Muscle of leg (tissue), 11 donors: ENCODE results near the gene AP2A2. TPM values are rescaled to one million over a fixed set of nuclear protein-coding genes. Genes with fewer than 3 reads are reported as not detected.

ENCODE experiments used
- DNase-seq: peaks from one replicate; pipeline ENCODE4 v3.0.0; 2013
- H3K27ac ChIP-seq: one replicate; pipeline ENCODE4 v1.5.1; 2013; ENCODE audit warnings: mild to moderate bottlenecking, low read length, control low read depth
- H3K27me3 ChIP-seq: one replicate; pipeline ENCODE4 v1.6.1; 2013; ENCODE audit warnings: low read length; ENCODE audit not compliant: control insufficient read depth, insufficient read depth
- H3K36me3 ChIP-seq: one replicate; pipeline ENCODE4 v1.6.1; 2013; ENCODE audit warnings: low read length; ENCODE audit not compliant: control insufficient read depth, insufficient read depth
- H3K4me1 ChIP-seq: one replicate; pipeline ENCODE4 v1.6.1; 2013; ENCODE audit warnings: low read length; ENCODE audit not compliant: control insufficient read depth, insufficient read depth
- H3K4me3 ChIP-seq: one replicate; pipeline ENCODE4 v1.5.1; 2013; ENCODE audit warnings: low read length, control low read depth
- H3K9me3 ChIP-seq: replicated peaks from 2 replicates; pipeline ENCODE4 v1.6.1; 2013; ENCODE audit warnings: low read depth, low read length; ENCODE audit not compliant: control insufficient read depth
- WGBS: methylation state at CpG from one replicate; pipeline ENCODE4 v1.1.5; 2013; ENCODE audit warnings: missing lambda C conversion rate; ENCODE audit not compliant: insufficient coverage; 5-methylcytosine and 5-hydroxymethylcytosine counted together
- polyA plus RNA-seq, 8 donors: library from polyadenylated mRNA; unstranded; fragments of 120-200 nt; gene quantifications; one replicate each; pipeline versions ENCODE4 v1.2.1 to v1.2.3, GENCODE V29; 2013; ENCODE audit warnings: inconsistent platforms in 1 of 8, low replicate concordance in 1 of 8; ENCODE audit not compliant: insufficient read length in 8 of 8, insufficient read depth in 1 of 8
- total RNA-seq: library from RNA; stranded (reverse); fragments of 120-200 nt; gene quantifications from one replicate; pipeline ENCODE4 v1.2.4, GENCODE V29; 2013

The AP2A2 gene
- total and polyA plus RNA-seq, 9 donors: 18.5 to 61.4 (median 47.4) TPM

DNA sequence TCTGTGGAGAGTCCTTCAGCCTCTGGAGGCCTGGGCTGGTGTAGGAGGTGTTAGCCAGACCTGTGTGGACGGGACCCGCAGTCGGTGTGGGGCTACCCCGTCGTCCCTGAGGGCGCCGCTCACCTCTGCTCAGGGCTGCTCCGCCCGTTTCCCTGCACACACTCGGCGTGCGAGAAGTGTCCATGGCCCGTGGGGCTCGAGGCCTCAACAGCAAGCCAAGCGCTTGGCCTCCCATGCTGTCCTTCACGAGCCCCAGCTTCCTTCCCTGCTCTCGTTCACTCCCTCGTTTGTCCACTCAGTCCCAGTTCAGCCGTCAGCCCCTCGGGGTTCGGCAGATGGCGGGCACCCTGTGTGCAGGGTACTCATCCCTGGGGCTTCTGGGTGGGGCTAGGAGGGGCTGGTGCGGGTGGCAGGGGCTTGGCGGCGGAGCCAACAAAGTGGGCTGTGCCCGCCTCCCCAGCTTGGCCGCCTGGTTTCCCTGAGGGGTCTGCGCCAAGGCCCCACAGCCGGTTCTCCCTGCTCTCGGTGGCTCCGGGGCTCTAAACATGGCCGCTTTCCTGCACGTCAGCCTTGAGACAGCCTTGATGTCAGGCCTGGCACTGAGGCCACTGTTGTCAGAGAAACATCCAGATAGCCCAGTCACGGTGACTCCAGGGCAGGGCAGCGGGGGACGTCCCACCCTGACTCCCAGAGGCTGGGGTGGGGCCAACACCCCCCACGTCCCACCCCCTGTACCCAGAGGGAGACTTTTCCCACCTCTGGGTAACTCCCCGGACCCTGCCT lies 107.5 kb downstream of the AP2A2 start:
- no peaks in the 10 kb centered on the region for H3K27me3 ChIP-seq
- no peaks in the 10 kb centered on the region for H3K9me3 ChIP-seq
- no peak overlapping the region for H3K4me3 ChIP-seq
- H3K4me1 ChIP-seq: no peaks in the 10 kb centered on the region
- WGBS: 72% methylated on average over 35 of the region's 38 CpGs
- H3K36me3 ChIP-seq: no peaks in the 10 kb centered on the region
- H3K27ac ChIP-seq: no peak overlapping the region
- no peak for DNase-seq

DNA sequence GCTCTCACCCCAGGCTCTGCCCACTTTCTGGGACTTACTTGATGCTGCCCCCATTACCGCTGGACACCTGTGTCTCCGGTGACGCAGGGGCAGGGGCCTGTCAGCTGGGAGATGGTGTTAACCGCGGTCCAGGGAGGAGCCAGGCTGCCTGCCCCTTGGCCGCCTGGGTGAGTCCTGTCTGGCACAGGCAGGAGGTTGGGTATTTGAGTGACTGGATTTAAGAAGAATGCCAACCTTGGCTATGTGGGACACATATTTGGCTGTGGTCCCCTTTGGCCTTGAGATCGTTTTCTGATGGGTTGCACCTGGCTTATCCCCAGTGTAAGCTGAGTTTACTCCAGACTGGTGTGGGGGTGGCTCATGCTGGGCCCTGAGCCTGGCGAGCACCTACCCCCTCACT lies 108.3 kb downstream of the AP2A2 start:
- Histone ChIP-seq H3K36me3 (no peaks in the 10 kb centered on the region), H3K4me1 (no peaks in the 10 kb centered on the region), H3K4me3 (no peak overlapping the region), H3K27me3 (no peaks in the 10 kb centered on the region), H3K27ac (no peak overlapping the region), H3K9me3 (no peaks in the 10 kb centered on the region)
- no peak for DNase-seq
- WGBS: 64% methylated on average over 6 of the region's 8 CpGs

DNA sequence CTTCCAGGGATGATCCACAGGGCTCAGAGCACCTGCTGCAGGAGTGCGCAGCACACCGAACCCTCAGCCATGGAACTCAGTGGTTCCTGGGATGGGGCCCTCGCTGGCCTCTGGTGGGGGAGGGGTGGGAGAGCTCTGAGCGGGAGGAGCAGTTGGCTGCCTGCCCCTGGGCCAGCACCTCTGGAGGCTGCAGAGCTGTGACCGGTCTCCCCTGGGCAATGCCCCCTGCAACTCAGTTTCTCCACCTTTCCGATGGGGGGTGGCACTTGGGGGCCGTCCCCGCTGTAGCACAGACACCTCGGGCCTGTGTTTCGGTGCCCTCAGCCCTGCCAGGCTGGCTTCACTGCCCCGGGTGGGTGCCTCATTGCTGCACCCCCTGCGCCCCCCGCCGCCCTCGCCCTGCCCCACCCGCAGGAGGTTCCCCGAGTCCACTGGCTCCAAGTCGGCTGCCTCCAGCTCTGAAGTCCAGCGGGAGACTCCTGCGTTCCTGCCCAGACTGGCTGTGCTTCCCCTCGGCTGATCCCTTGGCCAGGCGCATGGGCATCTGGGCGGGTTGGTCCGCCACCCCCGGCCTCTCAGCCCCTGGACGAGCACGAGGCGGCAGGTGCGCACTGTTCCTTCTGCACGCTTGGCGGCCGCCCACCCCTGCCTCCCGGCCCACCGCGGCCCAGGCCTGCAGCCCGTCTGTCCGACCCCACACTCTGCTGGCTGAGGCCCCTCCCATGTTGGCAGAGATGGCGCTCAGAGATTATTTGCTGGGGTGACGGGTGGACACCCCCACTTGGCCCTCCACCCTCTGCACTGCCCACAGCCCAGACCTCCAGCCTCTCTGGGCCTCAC lies 109.0 kb downstream of the AP2A2 start:
- Histone ChIP-seq H3K36me3 (no peaks in the 10 kb centered on the region), H3K27ac (no peak overlapping the region), H3K27me3 (no peaks in the 10 kb centered on the region), H3K9me3 (no peaks in the 10 kb centered on the region), H3K4me3 (no peak overlapping the region), H3K4me1 (no peaks in the 10 kb centered on the region)
- WGBS: 69% methylated on average over 37 of the region's 39 CpGs
- DNase-seq: no peak

DNA sequence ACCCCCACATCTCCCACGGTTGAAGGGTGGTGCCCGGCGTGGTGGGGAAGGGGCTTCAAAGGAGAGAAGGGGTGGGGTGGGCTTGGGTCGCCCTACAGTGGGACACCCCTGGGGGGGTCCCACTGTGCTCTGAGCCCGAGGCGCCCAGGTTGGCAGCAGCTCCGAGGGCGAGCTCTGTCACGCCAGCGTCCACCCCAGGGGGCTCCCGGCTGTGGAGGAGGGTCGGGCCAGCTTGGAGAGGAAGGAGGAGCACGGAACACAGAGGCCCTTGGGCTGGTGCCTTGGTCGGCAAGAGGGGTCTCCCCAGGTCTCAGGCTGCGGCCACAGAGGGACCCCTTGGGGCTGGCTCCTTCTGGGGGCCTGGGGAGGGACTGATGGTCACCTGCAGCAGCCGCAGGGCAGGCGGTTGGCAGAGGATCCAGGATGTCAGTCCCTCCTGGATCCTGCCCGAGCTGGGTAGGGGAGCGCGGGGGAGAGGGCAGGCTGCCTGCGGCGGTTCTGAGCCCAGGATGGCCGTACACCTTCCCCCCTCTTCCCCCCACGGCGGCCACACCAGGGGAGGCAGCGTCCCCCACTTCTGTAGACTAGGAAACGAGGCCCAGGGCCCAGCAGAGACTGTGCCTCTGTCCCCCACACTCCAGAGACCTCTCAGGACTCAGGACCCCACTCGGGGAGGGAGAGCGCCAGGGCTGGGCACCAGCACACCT lies 110.1 kb downstream of the AP2A2 start:
- Histone ChIP-seq H3K4me3 (no peak overlapping the region), H3K27me3 (no peaks in the 10 kb centered on the region), H3K27ac (no peak overlapping the region), H3K36me3 (no peaks in the 10 kb centered on the region), H3K4me1 (no peaks in the 10 kb centered on the region), H3K9me3 (no peaks in the 10 kb centered on the region)
- 82% methylated on average over 21 of the region's 29 CpGs for WGBS
- DNase-seq: no peak

DNA sequence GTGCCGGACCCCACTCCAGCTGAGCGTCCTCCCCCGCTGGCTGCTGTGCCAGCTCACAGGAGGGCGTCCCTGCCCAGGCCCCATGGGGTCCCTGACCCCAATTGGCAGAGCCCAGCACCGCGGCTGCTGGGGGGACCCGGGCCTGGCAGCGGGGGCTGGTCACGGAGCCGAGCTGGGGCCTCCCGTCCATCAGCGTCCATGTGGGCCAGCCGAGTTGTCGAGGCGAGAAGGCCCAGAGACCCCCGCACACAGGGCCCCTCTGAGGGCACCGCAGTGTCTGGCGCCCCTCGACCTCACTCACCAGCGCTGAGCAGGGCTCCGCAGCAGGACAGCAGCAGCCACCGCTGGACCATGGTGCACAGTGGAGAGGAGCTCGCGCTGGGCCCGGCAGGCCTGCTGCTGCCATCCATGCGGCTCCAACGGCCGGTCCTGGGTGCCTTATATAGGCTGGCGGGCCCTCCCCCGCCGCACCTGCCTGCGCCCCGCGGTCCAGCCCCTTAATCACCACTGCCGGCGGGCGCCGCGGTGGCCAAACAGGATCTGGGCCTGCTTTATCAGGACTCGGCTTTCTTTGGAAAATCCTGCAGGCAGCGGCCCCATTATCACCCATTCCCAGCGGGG lies 110.7 kb downstream of the AP2A2 start, which contains the start of gene MUC6:
MUC6 (minus strand) TSS at position 416 of the 621 bp plus-strand sequence; CDS start at position 353, 63 bp downstream.
- no peaks in the 10 kb centered on the region for H3K36me3 ChIP-seq
- no peaks in the 10 kb centered on the region for H3K9me3 ChIP-seq
- DNase-seq: no peak
- H3K27me3 ChIP-seq: no peaks in the 10 kb centered on the region
- H3K27ac ChIP-seq: no peak within 1 kb of the TSS
- H3K4me1 ChIP-seq: no peaks in the 10 kb centered on the region
- 66% methylated on average over 39 of the region's 42 CpGs for WGBS
- no peak within 1 kb of the TSS for H3K4me3 ChIP-seq

DNA sequence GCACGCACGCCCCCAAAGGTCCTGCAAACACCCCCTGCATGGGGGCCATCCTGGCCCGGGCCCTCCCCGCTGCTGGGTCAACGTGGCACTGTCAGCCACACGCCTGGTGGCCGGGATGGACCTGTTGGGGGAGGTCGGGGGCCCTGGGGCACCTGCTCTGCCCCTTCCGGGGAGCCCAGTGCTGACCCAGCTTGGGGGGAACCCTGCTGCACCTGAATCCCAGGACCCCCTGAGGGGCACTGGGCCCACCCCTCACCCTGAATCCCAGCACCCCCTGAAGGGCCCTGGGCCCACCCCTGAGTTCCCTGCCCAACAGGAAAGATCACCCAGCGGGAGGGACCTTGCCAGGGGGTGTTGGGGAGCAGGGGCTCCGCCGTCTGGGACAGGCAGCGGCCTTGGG lies 111.3 kb downstream of the AP2A2 start:
- 73% methylated on average over 11 of the region's 13 CpGs for WGBS

DNA sequence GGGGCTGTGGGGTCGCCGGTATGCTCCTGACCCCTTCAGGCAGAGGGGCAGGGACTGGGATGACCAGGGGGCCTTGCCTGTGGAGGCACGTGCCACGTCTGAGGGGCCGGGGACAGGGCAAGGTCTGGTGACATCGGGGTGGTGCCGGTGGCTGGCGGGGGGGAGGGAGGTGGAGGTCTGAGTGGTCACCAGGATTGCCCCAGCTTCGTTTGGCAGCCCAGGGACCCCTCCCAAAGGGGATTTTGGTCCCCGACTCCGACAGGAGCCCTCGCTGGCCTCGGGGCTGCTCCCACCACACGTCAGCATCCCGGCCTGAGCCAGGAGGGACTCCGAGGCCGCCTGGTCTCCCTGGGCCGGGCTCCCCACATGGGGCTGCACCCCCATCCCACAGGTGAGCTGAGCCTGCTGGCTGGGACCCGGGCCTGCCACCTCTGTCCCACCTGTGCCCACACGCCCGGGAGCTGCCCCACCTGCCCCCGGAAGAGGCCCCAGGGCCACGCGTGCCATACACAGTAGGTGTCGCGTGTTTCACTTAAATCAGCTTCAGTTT lies 111.9 kb downstream of the AP2A2 start:
- H3K9me3 ChIP-seq: no peaks in the 10 kb centered on the region

More for the DNA sequence above, 111.3 kb downstream of the AP2A2 start:
- DNase-seq: no peak
- Histone ChIP-seq H3K4me1 (no peaks in the 10 kb centered on the region), H3K36me3 (no peaks in the 10 kb centered on the region), H3K27me3 (no peaks in the 10 kb centered on the region), H3K9me3 (no peaks in the 10 kb centered on the region), H3K4me3 (no peak overlapping the region), H3K27ac (no peak overlapping the region)

DNA sequence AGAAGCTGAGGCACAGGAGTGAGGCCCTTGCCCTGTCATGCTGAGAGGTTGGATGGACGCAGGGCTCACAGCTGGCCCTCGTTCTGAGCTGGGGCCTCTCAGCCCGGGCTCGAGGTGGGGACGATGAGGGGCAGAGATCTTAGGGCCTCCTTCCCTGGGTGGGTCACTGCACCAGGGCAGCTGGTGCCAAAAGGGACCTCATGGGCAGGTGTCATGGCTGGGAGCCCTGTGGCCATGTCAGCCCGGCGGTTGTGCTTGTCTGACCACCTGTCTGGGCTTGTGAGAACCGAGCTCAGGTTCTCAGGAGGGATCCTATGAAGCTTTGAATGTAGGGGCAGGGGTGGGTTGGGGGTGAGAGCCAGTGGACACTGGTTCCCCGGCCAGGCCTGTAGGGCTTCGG lies 112.7 kb downstream of the AP2A2 start:
- Histone ChIP-seq H3K27ac (no peak overlapping the region), H3K36me3 (no peaks in the 10 kb centered on the region), H3K4me3 (no peak overlapping the region), H3K27me3 (no peaks in the 10 kb centered on the region), H3K9me3 (no peaks in the 10 kb centered on the region), H3K4me1 (no peaks in the 10 kb centered on the region)
- 64% methylated on average over 9 of the region's 10 CpGs for whole genome bisulfite sequencing
- DNase-seq: no peak

More for the DNA sequence above, 111.9 kb downstream of the AP2A2 start:
- Histone ChIP-seq H3K27me3 (no peaks in the 10 kb centered on the region), H3K27ac (no peak overlapping the region), H3K4me1 (no peaks in the 10 kb centered on the region), H3K4me3 (no peak overlapping the region), H3K36me3 (no peaks in the 10 kb centered on the region)
- WGBS: 77% methylated on average over 24 of the region's 26 CpGs
- no peak for DNase-seq

DNA sequence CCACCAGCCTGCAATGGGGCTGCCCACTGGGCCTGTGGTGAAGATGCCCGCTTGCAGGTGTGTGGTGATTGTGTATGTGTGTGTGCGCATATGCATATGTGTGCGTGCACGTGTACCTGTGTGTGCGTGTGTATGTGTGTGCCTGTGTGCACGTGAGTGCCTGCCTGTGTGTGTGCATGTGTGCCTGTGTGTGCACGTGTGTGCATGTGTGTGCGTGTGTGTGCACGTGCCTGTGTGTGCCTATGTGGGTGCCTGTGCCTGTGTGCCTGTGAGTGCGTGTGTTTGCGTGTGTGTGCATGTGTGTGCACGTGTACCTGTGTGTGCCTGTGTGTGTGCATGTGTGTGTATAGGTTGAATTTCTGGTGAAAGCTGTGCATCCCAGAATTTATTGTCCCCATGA lies 113.3 kb downstream of the AP2A2 start:
- no peak overlapping the region for H3K4me3 ChIP-seq
- 92% methylated on average over 12 of the region's 12 CpGs for WGBS
- no peaks in the 10 kb centered on the region for H3K9me3 ChIP-seq
- no peaks in the 10 kb centered on the region for H3K36me3 ChIP-seq
- no peaks in the 10 kb centered on the region for H3K4me1 ChIP-seq
- DNase-seq: no peak
- peaks cover 2% of the 10 kb centered on the region for H3K27me3 ChIP-seq
- no peak overlapping the region for H3K27ac ChIP-seq
